Activated CD4-positive, CD25-positive, alpha-beta regulatory T cell treated with anti-CD3 and anti-CD28 coated beads, Interleukin-2, amount 50 U/mL, for 24 hours (primary cell): ENCODE data around the gene XRCC3.

Experiments
- ATAC-seq, 2 donors: fragments of 150-1000 bp; cut with Tn5 transposase; one replicate each; pipeline ENCODE4 v1.10.0; 2021; ENCODE audit warnings: mild to moderate bottlenecking in 1 of 2, moderate library complexity in 1 of 2

The XRCC3 gene

DNA sequence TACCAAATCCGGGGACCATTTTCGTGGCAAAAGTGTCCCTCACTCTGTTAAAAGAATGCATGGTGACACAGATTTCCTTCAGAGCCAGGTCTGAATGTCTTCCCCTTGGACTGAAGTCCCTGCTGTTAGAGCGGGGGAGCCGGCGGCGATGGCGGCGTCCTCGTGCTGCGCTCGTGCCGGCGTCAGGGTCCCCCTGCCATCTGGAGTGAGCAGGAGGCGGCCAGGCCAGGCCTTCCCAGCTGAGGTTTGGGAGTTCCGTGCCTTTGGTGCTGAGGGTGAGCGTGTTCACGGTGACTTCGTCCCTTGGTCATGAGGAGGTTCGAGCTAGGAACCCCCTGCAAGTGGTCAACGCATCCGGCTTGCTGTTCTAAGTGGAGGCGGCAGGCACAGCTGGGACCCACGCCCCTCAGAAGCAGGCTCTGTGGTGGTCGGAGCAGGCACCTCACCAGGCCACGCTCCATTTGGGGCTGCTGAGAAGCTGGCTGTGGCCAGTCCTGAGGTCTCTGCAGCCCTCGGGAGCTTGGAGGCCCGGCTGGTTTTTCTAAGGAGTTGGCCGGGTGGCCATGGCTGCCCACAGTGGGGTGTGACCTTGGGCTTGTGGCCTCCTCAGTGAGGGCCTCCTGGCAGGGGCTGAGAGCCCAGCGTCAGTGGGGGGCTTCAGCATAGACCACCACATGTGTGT is 9.9 kb upstream of the XRCC3 start:
- ATAC-seq = no peak

DNA sequence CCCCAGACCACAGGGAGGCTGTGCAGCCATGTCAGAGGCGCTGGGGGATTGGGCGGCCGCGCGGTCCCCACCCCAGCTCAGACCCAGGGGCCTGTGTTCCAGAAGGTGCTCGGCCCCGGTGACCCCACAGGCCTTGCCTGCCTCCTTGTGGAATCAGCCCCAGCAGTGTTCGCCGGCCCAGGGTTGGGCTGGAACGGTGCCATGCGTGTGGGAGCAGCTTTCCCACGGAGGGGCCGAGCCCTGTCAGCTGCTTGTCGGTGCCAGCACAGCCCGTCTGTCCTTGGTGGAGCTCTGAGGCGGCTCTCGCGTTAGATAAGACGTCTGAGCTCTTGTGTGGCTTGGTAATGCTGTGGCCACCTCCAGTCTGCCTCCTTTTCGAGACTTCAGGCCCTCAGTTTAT is 8.9 kb upstream of the XRCC3 start:
- no peak for ATAC-seq

DNA sequence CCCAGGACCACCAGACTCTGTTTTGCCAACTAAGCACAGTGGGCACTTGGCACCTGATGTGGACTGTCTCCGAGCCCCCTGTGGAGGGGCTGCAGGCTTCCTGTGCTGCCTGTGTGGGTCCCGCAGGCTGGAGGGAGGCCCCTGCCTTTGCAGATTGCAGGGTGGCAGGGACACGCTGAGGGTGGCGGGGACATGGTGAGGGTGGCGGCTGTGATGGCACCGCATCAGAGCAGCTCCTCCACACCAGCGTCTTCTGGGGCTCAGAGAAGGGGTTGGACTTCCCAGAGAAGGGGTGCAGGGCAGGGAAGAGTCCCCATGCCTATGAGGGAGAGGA is 8.5 kb upstream of the XRCC3 start:
- ATAC-seq = no peak

DNA sequence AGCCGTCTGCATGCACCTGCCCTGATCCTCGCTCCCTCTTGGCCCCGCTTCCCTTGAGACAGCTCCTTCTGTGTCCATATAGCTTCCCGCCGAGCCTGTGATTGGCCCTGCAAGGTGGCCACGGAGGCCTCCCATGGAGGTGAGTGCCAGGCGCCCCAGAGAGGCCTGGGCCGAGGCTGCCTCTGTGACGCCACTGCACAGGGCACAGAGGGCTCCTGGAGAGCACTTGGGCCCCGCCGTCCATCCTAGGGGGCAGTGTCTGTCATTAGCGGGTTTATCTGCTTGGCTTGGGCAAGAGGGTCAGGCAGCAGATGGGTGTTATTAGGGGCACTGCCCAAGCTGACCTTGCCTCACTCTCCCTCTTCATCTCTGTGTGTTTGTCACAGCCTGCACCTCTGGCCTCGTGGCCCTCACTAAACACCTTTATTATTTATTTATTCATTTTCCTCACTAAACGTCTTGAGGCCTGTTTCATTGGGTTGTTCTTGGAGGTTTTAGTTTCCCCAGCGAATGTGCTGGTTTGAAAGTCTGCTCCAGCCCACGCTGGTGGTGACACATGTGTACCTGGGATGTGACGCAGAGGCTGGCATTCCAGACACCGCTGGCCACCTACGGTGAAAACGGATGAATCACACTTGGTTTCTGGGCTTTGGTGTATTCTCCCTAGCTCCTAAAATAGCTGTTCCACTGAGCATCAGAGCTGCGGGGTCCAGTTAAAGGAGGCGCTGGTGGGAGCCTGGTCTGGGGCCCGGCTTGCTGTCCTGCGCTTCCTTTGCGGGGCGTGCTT is 6.3 kb upstream of the XRCC3 start:
- peak; percentile 56 to 67 for ATAC-seq

DNA sequence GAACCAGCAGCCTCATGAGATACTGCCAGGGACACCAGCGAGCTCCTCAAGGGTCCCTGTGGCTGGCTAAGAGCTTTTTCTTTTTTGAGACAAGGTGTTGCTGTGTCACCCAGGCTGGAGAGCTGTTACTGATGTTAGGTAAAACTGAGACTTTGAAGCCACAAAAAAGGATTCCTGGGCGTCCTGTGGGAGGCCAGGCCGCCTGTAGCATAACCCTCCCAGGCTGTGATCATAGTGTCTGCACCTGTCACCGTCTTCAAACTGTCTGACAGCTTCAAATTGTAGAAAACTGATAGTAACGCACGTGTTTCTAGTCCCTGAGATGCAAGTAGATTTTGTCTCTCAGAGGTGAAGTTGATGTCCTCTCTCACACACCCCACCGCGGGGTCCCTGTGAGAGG is 4.5 kb upstream of the XRCC3 start:
- no peak for ATAC-seq

DNA sequence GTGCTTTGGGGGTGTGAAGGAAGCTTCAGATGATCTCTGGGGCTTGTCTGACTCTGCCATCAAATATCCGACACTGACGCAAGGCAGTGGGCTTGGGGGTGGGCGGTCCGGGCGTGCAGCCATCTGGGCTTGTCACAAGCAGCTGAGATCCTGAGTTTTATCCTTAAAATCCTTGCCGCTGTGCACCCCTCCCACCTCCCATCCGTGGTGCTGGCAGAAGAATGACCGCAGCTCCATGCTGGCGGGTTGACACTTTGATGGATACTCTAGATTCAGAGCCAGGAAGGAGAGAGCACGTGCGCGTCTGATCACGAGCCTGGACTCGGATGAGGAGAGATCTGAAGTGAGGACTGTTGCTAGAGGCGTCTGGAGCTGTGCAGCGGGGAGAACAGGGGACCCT is 3.3 kb upstream of the XRCC3 start:
- ATAC-seq = no peak

DNA sequence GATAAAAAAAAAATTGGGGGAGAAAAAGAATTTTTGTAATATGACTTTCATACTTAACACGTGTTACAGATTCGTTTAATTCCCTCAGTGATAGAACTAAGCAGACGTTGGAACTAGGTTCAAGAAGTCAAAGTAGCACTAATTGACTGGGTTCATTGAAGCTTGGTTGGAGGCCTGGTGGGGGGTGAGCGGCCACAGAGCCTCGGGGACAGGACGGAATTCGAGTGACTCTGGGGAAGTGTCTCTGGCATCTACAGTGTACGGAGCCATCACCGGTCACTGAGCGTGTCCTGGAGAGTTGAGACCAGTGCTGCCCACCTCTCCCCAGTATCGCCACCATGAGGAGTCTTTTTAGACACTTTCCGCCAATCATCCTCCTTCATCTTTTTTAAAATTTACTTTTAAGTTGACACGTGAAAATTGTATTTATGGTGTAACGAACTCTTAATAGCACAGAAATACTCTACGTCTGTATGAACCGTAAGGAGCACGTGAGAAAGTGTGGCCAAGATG is 1.7 kb upstream of the XRCC3 start:
- no peak for ATAC-seq

DNA sequence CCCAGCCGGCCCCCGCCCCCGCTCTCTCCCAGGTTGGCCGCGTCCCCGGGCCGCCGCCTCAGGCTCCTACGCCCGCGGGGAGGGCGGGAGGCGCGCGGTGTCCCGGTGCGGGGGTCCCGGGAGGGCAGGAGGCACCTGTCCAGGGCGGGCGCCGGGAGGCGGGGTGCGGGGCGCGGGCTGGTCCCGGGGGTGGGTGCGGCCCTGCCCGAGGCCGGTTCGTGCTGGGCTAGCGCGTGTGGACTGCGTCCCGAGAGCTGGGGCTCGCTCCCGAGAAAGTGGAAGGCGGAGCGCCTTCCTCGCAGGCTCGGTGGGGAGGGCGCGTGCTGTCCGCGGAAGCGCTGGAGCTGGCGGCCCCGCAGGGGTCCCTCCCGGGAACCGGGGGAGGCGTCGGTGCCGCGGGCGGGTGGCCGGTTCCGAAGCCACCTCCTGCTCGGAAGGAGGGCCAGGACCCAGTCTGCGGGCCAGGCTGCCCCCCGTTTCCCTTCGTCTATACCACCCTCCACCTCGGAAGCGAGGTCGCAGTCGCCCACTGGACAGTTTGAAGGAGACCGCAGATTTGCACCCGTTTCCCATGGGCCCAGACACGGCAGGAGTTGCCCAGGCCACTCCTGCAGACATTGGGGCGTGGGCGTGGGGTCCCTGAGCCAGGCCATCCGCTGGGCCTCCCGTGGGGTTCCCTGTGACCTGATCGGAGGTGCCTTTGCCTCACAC is 995 bp upstream of the XRCC3 start:
- ATAC-seq = no peak

DNA sequence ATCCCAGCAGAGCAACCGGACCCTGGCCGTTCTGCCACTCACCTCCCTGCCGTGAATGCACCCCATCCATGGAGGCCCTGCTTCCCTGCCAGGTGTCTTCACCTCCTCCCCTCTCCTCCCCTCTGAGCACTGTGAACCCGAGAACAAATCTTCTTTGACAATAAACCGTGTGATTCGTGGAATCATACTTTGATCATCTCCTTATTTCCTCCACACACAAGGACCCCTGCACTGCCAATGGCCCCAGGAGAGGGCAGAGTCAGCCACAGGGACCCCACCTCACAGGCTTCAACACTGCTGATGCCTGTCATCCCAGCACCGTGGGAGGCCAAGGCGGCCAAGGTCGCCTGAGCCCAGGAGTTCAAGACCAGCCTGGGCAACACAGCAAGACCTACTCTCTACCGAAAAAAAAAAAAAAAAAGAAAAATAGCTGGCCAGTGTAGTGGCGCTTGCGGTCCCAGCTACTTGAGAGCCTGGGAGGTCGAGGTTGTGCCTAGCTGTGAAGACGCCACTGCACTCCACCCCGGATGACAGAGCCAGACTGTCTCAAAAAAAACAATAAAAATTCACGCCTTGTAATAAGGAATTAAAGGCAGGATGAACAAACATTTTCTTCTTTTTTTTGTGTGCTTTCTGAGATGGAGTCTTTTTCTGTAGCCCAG is 1.1 kb downstream of the XRCC3 start:
- ATAC-seq = no peak

DNA sequence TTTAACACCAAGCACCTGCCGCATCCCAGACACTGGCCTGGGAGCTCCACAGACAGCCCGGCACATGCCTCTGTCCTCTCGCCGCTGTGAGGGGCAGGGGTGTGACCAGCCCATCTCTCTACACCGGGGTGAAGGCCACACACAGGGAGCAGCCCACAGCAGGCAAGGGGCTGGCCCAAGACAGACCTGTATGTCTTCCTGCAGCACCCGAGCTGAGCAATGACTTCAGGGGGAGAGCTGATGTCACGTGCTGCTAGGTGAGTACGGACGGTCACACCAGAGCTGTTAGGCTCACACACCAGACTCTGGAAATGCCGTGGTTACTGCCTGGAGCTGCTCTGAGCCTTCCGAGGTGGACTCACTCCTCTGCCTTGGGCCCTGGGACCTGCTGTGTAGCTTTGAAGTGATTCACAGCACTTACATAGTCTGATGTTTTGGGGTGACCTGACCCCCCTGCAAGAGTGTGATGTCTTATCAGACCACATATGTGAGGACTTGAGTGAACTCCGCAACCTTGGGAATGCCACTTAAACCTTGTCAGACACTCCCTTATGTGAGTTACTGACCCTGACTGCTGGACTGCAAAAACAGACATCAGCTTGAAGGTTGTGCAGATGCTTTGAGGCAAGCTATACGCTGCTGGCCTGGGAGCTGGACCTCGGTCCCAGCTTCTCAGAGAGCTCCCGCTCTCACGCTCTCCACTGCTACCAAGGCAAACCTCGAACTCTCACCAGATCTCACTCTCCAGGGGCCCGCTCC is 1.8 kb downstream of the XRCC3 start:
- ATAC-seq = no peak

DNA sequence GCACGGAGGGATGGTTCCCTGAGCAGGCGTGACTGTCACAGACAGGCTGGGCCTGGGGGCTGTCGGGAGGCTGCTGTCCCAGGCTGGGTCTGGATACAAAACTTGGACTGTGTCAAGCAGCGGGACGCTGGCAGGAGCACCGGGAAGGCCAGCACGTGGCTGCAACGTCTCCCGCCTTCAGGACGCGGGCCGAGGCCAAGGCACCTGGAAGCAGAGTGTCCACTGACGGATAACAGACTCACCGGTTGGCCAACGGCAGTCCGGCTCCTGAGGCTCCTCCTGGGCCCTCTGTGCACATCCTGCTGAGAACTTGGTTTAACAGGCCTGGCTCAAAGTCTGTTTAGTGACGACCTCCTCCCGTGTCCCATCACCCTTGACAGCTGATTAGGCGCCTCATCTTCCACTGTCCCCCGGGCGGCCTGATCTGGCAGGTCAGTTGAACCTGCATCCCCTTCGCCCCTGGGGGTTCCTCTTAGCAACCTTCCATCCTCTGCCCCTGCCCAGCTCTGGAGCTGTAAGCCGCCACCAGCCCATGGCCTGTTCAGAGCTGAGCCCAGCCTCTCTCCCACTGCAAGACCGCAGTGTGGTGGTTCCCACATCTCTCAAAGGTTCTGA is 2.5 kb downstream of the XRCC3 start:
- ATAC-seq = no peak

DNA sequence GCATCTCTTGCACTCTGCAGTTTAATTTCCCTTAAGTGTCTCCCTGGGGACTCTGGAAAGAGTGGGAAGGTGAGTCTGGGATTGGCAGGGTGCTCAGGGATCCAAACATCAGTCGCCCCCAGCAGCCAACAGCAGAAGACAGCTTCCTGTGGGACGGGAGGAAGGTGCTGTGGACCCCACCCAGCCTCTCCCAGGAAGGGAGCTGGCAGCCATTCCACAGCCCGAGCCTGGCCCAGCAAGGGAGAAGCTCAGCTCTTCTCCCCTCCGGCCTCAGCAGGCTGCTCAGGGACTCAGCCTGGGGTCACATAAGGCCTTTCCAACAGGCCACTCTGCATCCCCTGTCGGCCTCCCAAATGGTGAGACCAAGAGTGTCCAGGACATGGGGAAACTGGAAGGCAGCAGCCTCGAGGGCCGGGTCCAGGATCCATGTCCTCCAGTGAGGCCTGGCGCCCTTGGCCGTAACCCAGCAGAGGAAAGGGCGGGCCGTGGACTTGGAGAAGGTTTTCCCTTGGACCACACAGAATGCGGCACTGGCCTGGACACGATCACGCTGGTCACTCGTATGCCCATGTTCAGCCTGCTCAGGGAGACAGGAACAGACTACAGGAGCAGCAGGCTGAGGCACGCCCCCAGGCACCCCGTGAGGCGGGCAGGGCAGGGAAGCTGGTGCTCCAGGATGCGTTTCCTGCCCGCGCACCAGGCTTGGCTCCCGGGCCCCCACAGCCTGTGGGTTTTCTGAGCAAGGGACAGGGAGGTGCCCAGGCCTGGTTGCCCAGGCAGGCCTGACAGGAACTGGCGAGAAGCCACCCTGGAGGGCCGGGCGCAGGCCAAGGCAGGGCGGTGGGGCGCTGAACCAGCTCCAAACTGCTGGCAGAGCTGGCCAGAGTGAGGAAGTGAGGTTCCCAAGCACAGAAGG is 3.5 kb downstream of the XRCC3 start:
- ATAC-seq = no peak

DNA sequence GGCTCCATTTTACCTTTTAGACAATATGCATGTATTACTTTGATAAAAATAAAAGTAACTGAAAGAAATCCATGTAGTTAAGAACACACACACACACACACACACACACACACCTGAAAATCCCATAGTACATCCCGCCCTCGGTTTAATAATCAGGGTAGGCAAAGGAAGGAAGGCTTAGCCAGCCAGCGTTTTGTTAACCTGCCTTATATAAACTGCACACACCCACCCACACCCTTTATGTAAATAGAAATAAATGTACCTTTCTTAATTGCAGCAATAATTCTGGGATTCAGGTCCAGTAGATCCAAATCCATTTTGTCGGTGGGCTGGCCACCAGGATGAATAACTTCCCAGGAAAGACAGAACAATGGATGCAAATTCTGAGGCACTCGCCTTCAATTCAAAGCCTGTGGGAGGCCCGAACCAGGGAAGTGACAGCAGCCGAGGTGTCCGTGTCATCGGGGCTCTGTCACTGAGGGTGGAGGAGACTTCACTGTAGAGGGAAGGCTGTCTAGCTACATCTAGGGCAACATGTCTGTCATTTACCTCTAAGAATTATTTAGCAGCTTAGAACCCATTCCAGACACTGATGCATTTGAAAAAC is 4.4 kb downstream of the XRCC3 start:
- no peak for ATAC-seq

DNA sequence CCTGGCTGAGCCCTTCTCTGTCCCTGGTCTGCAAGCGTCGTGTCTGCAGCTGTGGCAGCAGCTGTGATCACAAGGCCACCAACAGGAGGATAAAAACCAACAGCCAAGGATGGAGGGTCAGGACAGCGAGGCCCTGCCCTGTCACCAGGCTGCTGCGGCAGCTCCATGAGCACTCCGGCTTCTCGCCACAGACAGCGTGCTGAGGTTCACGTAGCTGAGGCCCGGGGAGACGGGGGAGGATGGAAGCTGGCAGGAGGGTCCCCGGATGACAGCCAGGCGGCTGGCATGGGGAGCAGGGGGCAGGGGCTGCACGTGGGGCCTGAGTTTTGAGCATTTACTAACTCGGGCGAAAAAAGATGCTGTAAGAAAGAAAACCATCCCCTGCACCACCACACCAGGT is 5.4 kb downstream of the XRCC3 start:
- no peak for ATAC-seq

DNA sequence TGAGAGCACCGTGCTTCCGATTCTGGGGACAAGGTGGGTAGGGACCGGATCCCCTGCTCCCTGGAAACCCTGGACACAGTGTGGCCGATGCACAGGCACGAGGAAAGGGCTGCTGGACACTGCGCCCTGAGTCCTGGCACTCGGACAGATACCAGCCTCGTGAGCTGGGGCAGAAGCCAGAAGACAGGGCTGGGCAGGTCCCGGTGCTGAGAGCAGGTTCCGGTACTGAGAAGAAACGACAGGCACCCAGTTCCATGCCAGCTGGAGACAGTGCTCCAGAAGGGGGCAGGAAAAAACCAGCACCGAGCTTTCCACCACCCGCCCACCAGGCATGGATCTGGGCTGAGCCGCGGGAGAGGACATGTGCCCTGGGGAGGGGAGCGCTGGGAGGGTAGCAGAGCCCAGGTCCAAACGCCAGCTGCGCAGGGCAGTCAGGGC is 6.5 kb downstream of the XRCC3 start:
- no peak for ATAC-seq

DNA sequence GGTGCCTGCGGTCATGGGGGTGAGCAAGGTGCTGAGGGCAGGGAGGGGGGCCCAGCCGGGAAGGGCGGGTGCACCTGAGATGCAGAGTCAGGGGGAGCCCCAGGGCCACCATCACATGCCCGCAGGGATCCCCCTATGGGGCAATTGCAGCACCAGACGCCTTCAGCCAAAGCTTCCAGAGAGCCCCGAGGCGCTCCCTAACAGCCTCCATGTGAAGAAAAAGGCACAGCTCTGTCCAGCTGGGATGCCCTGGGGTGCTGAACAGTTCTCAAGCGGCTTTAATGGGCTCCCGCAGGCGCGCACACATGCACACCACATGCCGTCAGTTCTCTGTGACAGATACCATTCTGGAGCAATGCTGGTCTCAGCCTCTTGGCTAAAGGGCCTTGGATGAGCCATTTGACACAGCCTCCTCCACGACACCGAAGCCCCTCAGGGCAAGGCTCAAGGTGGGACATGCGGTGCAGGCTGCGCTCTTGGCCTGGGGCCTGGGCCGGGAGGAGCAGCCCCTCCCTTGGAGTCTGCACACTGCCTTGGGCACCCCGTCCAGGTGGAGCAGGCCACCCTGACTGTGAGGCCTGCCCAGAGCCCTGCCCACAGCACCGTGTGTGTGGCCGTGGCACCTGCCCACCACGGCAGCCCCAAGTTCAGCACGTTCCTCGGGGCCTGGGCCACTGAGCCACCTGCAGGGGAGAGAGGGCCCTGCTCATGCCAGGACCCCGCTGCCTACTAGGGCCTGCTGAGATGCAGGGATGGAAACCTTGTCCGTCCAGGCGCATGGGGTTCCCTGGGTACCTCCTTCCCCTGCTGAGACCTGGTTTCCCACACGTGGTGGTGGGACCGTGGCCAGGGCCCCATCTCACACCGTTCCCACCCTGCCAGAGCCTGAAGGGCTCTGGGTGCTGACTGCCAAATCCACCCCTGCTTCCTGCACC is 7.7 kb downstream of the XRCC3 start:
- ATAC-seq = no peak

DNA sequence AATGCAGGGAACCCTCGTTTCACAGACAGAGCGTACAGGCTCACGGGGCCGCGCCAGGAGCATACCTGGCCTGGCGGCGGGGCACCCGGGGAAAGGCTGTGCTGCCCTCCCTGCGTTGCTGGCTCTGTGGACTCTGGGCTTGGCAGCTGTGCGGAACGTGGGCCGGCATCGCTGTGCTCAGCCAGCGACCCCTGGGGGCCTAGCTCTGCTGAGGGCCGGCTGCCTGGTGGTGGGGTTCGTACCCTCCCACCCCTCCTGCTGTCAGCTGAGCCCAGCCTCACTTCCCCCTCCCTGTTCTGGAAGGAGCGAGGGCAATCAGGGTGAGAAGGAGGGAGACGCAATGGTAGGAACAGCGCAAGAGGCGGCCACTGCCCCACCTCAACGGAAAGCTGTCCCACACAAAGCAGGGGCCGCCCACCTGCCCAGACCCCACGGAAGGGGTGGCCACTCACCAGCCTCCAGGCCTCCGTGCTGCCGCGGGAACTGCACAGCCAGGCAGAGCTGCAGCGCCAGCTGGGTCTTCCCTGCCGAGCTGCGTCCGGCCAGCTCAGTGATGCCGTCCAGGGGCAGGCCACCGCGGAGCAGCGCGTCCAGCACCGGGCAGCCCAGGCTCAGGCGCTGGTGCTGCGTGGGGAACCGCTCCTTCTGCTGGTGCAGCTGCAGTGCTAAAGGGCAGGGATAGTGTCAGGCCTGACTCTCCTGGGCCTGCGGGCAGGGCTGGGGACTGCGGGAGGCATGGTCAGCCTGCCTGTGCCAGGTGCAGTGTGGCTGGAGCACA is 8.5 kb downstream of the XRCC3 start:
- no peak for ATAC-seq

DNA sequence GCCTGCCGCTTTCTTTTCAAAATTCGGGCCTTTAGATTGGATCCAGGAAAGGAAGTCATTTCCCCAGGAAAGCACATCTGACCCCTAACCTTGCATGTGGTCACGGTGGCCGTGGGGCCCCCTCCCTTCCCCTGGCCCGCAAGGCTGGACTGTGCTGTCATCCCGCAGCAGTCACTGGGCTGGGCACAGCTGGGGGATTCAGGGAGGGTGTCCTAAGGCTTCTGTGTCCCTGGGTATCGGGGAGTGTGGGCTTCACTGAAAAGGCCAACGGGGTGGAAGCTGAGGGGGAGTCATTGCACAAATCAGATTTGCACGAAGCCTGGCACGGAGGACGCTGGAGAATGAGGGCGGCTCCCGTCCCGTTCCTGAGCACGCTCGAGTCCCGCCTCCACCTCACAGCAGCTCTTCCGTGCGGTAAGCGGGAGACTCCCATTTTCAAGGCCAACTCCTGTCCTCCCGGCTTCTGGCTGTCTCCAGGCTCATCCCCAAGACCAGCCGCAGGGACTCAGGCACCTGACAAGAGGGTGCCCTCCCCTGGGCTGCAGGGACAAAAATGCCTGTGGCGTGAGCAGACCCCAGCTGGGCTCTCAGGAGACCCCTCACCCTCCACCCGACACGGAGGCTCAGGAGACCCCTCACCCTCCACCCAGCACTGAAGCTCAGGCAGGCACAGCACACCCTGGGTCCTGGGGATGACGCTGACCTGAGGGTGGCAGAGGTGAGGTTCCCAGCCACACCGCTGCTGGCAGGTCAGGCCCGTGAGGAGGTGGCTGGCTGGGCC is 9.6 kb downstream of the XRCC3 start:
- ATAC-seq = no peak
